HAP-1 (cell line): ENCODE data around the gene PCBP3.

Experiments used
- DNase-seq, 2 experiments: peaks; one replicate each; pipeline ENCODE4 v3.0.0-alpha.2; 2016 to 2020; ENCODE audit warnings: low spot score in 2 of 2
- H3K27me3 ChIP-seq: fragments of 250-450 bp; sonication (Bioruptor Pico); 2 replicates; pipeline ENCODE4 v1.5.1; 2020; ENCODE audit warnings: low read depth, mild to moderate bottlenecking, moderate library complexity
- H3K36me3 ChIP-seq: fragments of 250-450 bp; sonication (Bioruptor Pico); replicated peaks from 2 replicates; pipeline ENCODE4 v1.5.1; 2020; ENCODE audit warnings: mild to moderate bottlenecking
- H3K4me1 ChIP-seq: fragments of 250-450 bp; sonication (Bioruptor Pico); 2 replicates; pipeline ENCODE4 v1.5.1; 2020; ENCODE audit warnings: mild to moderate bottlenecking
- H3K4me3 ChIP-seq: fragments of 250-450 bp; sonication (Bioruptor Pico); 2 replicates; pipeline ENCODE4 v1.5.1; 2020; ENCODE audit warnings: mild to moderate bottlenecking, moderate library complexity
- H3K9me3 ChIP-seq: fragments of 250-450 bp; sonication (Bioruptor Pico); 2 replicates; pipeline ENCODE4 v1.5.1; 2020; ENCODE audit warnings: mild to moderate bottlenecking, moderate library complexity
- in situ Hi-C: fragments of 300-500 bp; cut with MboI; formaldehyde crosslinking; loops from 3 replicates; pipeline ENCODE4 v1.14.3; 2020; ENCODE audit warnings: low sequenced_read_pairs, inconsistent platforms, mixed read lengths

The PCBP3 gene

GRCh38 chr21:45854690-45855247 is 211.2 kb downstream of the PCBP3 start:
- peak in 1 of 2 experiments; percentile 7 for DNase-seq
- Histone ChIP-seq H3K4me3 (no peak overlapping the region), H3K4me1 (peaks cover 23% of the 10 kb centered on the region), H3K9me3 (no peaks in the 10 kb centered on the region), H3K36me3 (no peaks in the 10 kb centered on the region), H3K27me3 (no peaks in the 10 kb centered on the region)
- in situ Hi-C loops, result no loop called here

GRCh38 chr21:45855248-45855811 is 211.8 kb downstream of the PCBP3 start:
- Histone ChIP-seq H3K9me3 (no peaks in the 10 kb centered on the region), H3K4me1 (peaks cover 23% of the 10 kb centered on the region), H3K27me3 (no peaks in the 10 kb centered on the region), H3K4me3 (no peak overlapping the region), H3K36me3 (no peaks in the 10 kb centered on the region)
- DNase-seq, result no peak
- in situ Hi-C loops, result no loop called here

- DNase-seq, result peak; percentile 40 to 57
- Histone ChIP-seq H3K4me3 (no peak overlapping the region), H3K9me3 (no peaks in the 10 kb centered on the region), H3K36me3 (no peaks in the 10 kb centered on the region), H3K27me3 (no peaks in the 10 kb centered on the region), H3K4me1 (peaks cover 23% of the 10 kb centered on the region)
- in situ Hi-C loops, result no loop called here
Measured at GRCh38 chr21:45856442-45856841, 212.9 kb downstream of the PCBP3 start.

- no peak overlapping the region for H3K4me3 ChIP-seq
- no peaks in the 10 kb centered on the region for H3K9me3 ChIP-seq
- in situ Hi-C loops, result no loop called here
Measured at GRCh38 chr21:45856906-45857305, 213.4 kb downstream of the PCBP3 start.

GRCh38 chr21:45857761-45858160 is 214.2 kb downstream of the PCBP3 start:
- Histone ChIP-seq H3K27me3 (no peaks in the 10 kb centered on the region), H3K4me3 (no peak overlapping the region), H3K36me3 (no peaks in the 10 kb centered on the region), H3K4me1 (peaks cover 23% of the 10 kb centered on the region), H3K9me3 (no peaks in the 10 kb centered on the region)
- in situ Hi-C loops, result no loop called here
- no peak for DNase-seq

More at GRCh38 chr21:45856906-45857305, 213.4 kb downstream of the PCBP3 start:
- peaks cover 23% of the 10 kb centered on the region for H3K4me1 ChIP-seq
- H3K36me3 ChIP-seq, result no peaks in the 10 kb centered on the region
- peak; percentile 66 to 93 for DNase-seq
- H3K27me3 ChIP-seq, result no peaks in the 10 kb centered on the region

GRCh38 chr21:45858180-45858579 is 214.7 kb downstream of the PCBP3 start:
- Histone ChIP-seq H3K4me3 (no peak overlapping the region), H3K4me1 (peaks cover 23% of the 10 kb centered on the region), H3K27me3 (no peaks in the 10 kb centered on the region), H3K9me3 (no peaks in the 10 kb centered on the region), H3K36me3 (no peaks in the 10 kb centered on the region)
- in situ Hi-C loops, result no loop called here
- no peak for DNase-seq

- Histone ChIP-seq H3K9me3 (no peaks in the 10 kb centered on the region), H3K36me3 (no peaks in the 10 kb centered on the region), H3K4me3 (no peak overlapping the region), H3K27me3 (no peaks in the 10 kb centered on the region), H3K4me1 (peaks cover 23% of the 10 kb centered on the region)
- no peak for DNase-seq
- in situ Hi-C loops, result no loop called here
Measured at GRCh38 chr21:45859041-45859761, 215.7 kb downstream of the PCBP3 start.

GRCh38 chr21:45859762-45860357 is 216.3 kb downstream of the PCBP3 start:
- no peak for DNase-seq

GRCh38 chr21:45860493-45861155 is 217.1 kb downstream of the PCBP3 start:
- Histone ChIP-seq H3K36me3 (no peaks in the 10 kb centered on the region), H3K4me1 (peaks cover 23% of the 10 kb centered on the region), H3K4me3 (no peak overlapping the region), H3K9me3 (no peaks in the 10 kb centered on the region), H3K27me3 (no peaks in the 10 kb centered on the region)
- in situ Hi-C loops, result no loop called here
- DNase-seq, result no peak

More at GRCh38 chr21:45859762-45860357, 216.3 kb downstream of the PCBP3 start:
- H3K27me3 ChIP-seq, result no peaks in the 10 kb centered on the region
- peaks cover 23% of the 10 kb centered on the region for H3K4me1 ChIP-seq
- H3K9me3 ChIP-seq, result no peaks in the 10 kb centered on the region
- in situ Hi-C loops, result no loop called here
- H3K4me3 ChIP-seq, result no peak overlapping the region
- no peaks in the 10 kb centered on the region for H3K36me3 ChIP-seq

GRCh38 chr21:45861156-45861870 is 217.8 kb downstream of the PCBP3 start:
- no peak overlapping the region for H3K4me3 ChIP-seq
- H3K27me3 ChIP-seq, result no peaks in the 10 kb centered on the region
- H3K4me1 ChIP-seq, result peaks cover 17% of the 10 kb centered on the region
- in situ Hi-C loops, result no loop called here
- no peaks in the 10 kb centered on the region for H3K9me3 ChIP-seq
- no peaks in the 10 kb centered on the region for H3K36me3 ChIP-seq
- no peak for DNase-seq

GRCh38 chr21:45862543-45863207 is 219.2 kb downstream of the PCBP3 start:
- in situ Hi-C loops, result no loop called here
- DNase-seq, result no peak
- peaks cover 3% of the 10 kb centered on the region for H3K4me1 ChIP-seq
- H3K9me3 ChIP-seq, result no peaks in the 10 kb centered on the region
- H3K4me3 ChIP-seq, result no peak overlapping the region
- H3K36me3 ChIP-seq, result no peaks in the 10 kb centered on the region
- H3K27me3 ChIP-seq, result no peaks in the 10 kb centered on the region

- no peak overlapping the region for H3K4me3 ChIP-seq
- H3K9me3 ChIP-seq, result no peaks in the 10 kb centered on the region
- no peaks in the 10 kb centered on the region; the same call in none of the 2 replicates for H3K4me1 ChIP-seq
- no peak for DNase-seq
- no peaks in the 10 kb centered on the region for H3K27me3 ChIP-seq
- H3K36me3 ChIP-seq, result no peaks in the 10 kb centered on the region
- in situ Hi-C loops, result no loop called here
Measured at GRCh38 chr21:45863267-45863666, 219.7 kb downstream of the PCBP3 start.

GRCh38 chr21:45863751-45864150 is 220.2 kb downstream of the PCBP3 start:
- H3K36me3 ChIP-seq, result no peaks in the 10 kb centered on the region
- H3K27me3 ChIP-seq, result no peaks in the 10 kb centered on the region
- H3K9me3 ChIP-seq, result no peaks in the 10 kb centered on the region
- no peak for DNase-seq
- no peak overlapping the region for H3K4me3 ChIP-seq
- no peaks in the 10 kb centered on the region; the same call in 1 of the 2 replicates for H3K4me1 ChIP-seq
- in situ Hi-C loops, result no loop called here
